Measurements from ENCODE around the gene RMRP. TPM values are rescaled to one million over a fixed set of nuclear protein-coding genes. Genes with fewer than 3 reads are reported as not detected.
"Not testable (repeated sequence)": the region's sequence is repeated elsewhere in the genome, so short reads cannot be mapped to it uniquely, and the experiment has no call there.

Gene RMRP
- polyA plus RNA-seq, 1 of the 3 experiments (the other 2 are of a cell fraction) = 64.9 TPM

DNA sequence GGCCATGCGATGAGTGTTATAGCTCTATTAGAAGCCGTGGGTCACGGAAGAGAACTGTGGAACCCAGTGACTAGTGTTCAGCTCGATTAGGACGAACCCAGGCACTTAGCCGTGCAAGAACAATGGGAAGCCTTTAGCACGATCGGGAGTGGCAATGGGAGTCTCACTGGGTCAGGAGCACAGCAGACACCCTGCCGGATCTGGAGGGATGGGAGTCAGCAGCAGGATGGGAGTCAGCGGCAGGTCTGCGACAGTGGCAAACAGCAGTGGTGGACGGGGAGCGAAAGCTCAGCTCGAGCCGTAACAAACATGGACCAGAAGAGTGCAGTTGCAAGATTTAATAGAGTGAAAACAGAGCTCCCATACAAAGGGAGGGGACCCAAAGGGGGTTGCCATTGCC, 17.4 kb downstream of the RMRP start:
- H3K9me2 ChIP-seq; H3F3A ChIP-seq (replicated peaks; ENCODE audit: insufficient read depth); H3K27ac ChIP-seq (ENCODE audit: low read depth in 2 of 2, low read length in 1 of 2); H3K36me3 ChIP-seq (replicated peaks in 1 of 2; ENCODE audit: control insufficient read depth in 1 of 2, insufficient read depth in 2 of 2, low read length in 1 of 2); H3K9ac ChIP-seq; H3K4me3 ChIP-seq (ENCODE audit: low read depth in 2 of 2, low read length in 1 of 2); POLR2A ChIA-PET; H3K4me2 ChIP-seq; DNase-seq; H3K4me1 ChIP-seq (ENCODE audit: control insufficient read depth in 1 of 2, insufficient read depth in 2 of 2, low read depth in 1 of 2, low read length in 1 of 2); H3K9me3 ChIP-seq; H2AFZ ChIP-seq (ENCODE audit: low read depth); H4K20me1 ChIP-seq (ENCODE audit: insufficient read depth); H3K79me2 ChIP-seq (ENCODE audit: insufficient read depth); H3K27me3 ChIP-seq (ENCODE audit: insufficient read depth): not testable (repeated sequence)
- 92% methylated on average over 15 of the region's 15 CpGs for WGBS (ENCODE audit: low lambda C conversion rate)
- CTCF ChIA-PET = interaction anchor here (1.5 kb wide), 1 partner anchor 29 kb away, joined by 5 read pairs; no protein-coding TSS in a partner anchor

DNA sequence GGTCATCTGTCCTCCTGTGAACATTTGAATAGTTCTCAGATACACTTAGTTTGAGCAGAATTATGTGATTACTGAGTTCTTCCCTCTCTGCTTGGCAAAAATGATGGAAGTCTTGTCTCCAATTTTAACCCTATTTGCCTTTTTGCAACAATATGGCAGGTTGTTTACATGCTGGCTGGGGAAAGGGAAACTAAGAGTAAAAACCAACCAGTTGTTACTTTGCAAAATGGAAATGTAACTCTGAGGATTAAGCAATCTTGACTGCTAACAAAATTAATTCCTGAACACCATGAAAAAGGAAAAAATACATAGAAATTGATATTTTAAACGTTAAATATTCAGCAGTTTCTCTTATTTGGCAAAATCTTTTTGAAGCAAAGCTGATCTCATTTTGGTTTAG, 18.2 kb downstream of the RMRP start:
- WGBS (ENCODE audit: low lambda C conversion rate) = 76% methylated on average over 1 of the region's 1 CpG
- H3K27ac ChIP-seq (ENCODE audit: low read depth in 2 of 2, low read length in 1 of 2) = no peak overlapping the region
- H3K4me3 ChIP-seq (ENCODE audit: low read depth in 2 of 2, low read length in 1 of 2) = no peak overlapping the region
- H2AFZ ChIP-seq (ENCODE audit: low read depth) = no peak overlapping the region
- H3K9me2 ChIP-seq = no peaks in the 10 kb centered on the region
- H3F3A ChIP-seq (replicated peaks; ENCODE audit: insufficient read depth) = no peaks in the 10 kb centered on the region
- H3K9me3 ChIP-seq = no peaks in the 10 kb centered on the region
- no peak for DNase-seq
- H3K36me3 ChIP-seq (replicated peaks in 1 of 2; ENCODE audit: control insufficient read depth in 1 of 2, insufficient read depth in 2 of 2, low read length in 1 of 2) = no peaks in the 10 kb centered on the region
- no peaks in the 10 kb centered on the region for H3K4me1 ChIP-seq (ENCODE audit: control insufficient read depth in 1 of 2, insufficient read depth in 2 of 2, low read depth in 1 of 2, low read length in 1 of 2)
- CTCF ChIA-PET = interaction anchor here (1.5 kb wide), 1 partner anchor 28 kb away, joined by 5 read pairs; no protein-coding TSS in a partner anchor
- no peak overlapping the region for H3K4me2 ChIP-seq
- TF ChIP-seq, protein P1, sequence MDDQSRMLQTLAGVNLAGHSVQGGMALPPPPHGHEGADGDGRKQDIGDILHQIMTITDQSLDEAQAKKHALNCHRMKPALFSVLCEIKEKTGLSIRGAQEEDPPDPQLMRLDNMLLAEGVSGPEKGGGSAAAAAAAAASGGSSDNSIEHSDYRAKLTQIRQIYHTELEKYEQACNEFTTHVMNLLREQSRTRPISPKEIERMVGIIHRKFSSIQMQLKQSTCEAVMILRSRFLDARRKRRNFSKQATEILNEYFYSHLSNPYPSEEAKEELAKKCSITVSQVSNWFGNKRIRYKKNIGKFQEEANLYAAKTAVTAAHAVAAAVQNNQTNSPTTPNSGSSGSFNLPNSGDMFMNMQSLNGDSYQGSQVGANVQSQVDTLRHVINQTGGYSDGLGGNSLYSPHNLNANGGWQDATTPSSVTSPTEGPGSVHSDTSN (IDR thresholded peaks at IDR 0.05) = no peak
- TF ChIP-seq, protein P2, sequence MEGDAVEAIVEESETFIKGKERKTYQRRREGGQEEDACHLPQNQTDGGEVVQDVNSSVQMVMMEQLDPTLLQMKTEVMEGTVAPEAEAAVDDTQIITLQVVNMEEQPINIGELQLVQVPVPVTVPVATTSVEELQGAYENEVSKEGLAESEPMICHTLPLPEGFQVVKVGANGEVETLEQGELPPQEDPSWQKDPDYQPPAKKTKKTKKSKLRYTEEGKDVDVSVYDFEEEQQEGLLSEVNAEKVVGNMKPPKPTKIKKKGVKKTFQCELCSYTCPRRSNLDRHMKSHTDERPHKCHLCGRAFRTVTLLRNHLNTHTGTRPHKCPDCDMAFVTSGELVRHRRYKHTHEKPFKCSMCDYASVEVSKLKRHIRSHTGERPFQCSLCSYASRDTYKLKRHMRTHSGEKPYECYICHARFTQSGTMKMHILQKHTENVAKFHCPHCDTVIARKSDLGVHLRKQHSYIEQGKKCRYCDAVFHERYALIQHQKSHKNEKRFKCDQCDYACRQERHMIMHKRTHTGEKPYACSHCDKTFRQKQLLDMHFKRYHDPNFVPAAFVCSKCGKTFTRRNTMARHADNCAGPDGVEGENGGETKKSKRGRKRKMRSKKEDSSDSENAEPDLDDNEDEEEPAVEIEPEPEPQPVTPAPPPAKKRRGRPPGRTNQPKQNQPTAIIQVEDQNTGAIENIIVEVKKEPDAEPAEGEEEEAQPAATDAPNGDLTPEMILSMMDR (IDR thresholded peaks at IDR 0.05) = no peak
- TF ChIP-seq EZH2phosphoT487 (IDR thresholded peaks at IDR 0.05; ENCODE audit: borderline replicate concordance, low read depth) = no peak
- TF ChIP-seq, protein P3, sequence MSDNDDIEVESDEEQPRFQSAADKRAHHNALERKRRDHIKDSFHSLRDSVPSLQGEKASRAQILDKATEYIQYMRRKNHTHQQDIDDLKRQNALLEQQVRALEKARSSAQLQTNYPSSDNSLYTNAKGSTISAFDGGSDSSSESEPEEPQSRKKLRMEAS (IDR thresholded peaks at IDR 0.05; ENCODE audit: low read depth) = no peak
- TF ChIP-seq POLR2AphosphoS5 (IDR thresholded peaks at IDR 0.05; ENCODE audit: low read depth, low read length) = no peak
- TF ChIP-seq EP300 (IDR thresholded peaks at IDR 0.05; ENCODE audit: borderline replicate concordance in 1 of 2, low read depth in 1 of 2, low read length in 1 of 2) = no peak
- TF ChIP-seq RCOR1 (IDR thresholded peaks at IDR 0.05; ENCODE audit: low read length) = no peak
- no peak for TF ChIP-seq GABPA (IDR thresholded peaks at IDR 0.05; ENCODE audit: low read depth)
- no peak overlapping the region for H3K9ac ChIP-seq
- H3K79me2 ChIP-seq (ENCODE audit: insufficient read depth) = no peaks in the 10 kb centered on the region
- POLR2A ChIA-PET = no interaction called here
- no peaks in the 10 kb centered on the region for H4K20me1 ChIP-seq (ENCODE audit: insufficient read depth)
- no peaks in the 10 kb centered on the region for H3K27me3 ChIP-seq (ENCODE audit: insufficient read depth)

DNA sequence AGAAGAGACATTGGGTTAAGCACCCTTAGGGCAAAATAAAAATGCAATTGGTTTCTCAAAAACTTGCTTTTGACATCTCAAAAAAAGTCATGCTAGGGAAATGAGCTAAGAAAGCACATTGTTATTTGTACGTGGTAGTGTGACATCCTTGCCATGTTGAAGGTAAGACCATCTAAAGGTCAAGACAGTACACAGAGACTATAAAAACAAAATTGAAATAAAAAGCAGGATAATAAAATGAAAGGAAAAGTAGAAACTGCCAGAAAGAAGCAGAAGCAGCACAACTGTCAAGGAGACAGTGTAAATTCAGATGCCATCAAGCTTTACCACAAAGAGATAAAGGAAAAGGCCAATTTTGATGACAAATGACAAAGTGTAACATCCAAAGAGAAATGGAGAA, 18.6 kb downstream of the RMRP start:
- H2AFZ ChIP-seq (ENCODE audit: low read depth); POLR2A ChIA-PET; H3K9me3 ChIP-seq; H3K4me1 ChIP-seq (ENCODE audit: control insufficient read depth in 1 of 2, insufficient read depth in 2 of 2, low read depth in 1 of 2, low read length in 1 of 2); H3K27me3 ChIP-seq (ENCODE audit: insufficient read depth); H3K4me3 ChIP-seq (ENCODE audit: low read depth in 2 of 2, low read length in 1 of 2); H3K79me2 ChIP-seq (ENCODE audit: insufficient read depth); H3K9ac ChIP-seq; H3K36me3 ChIP-seq (replicated peaks in 1 of 2; ENCODE audit: control insufficient read depth in 1 of 2, insufficient read depth in 2 of 2, low read length in 1 of 2); H3K4me2 ChIP-seq; H4K20me1 ChIP-seq (ENCODE audit: insufficient read depth); H3K27ac ChIP-seq (ENCODE audit: low read depth in 2 of 2, low read length in 1 of 2); H3K9me2 ChIP-seq; DNase-seq; H3F3A ChIP-seq (replicated peaks; ENCODE audit: insufficient read depth): not testable (repeated sequence)
- CTCF ChIA-PET = interaction anchor here (1.5 kb wide), 1 partner anchor 28 kb away, joined by 5 read pairs; no protein-coding TSS in a partner anchor
- 100% methylated on average over 1 of the region's 1 CpG for WGBS (ENCODE audit: low lambda C conversion rate)

DNA sequence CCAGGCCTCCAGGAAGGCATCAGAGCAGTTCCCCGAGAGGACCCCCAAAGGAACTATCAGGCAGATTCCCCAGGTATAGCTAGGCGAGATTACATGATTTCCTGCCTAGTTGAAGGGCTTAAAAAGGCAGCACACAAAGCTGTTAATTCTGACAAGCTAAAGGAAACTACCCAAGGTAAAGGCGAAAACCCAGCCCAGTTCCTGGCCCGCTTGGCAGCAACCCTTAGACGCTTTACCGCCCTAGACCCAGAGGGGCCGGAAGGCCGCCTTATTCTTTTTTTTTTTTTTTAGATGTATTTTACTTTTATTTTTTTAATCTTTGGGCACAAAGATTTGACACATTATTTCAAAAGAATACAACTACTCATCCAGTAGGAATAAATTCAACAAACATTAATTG, 19.1 kb downstream of the RMRP start:
- H3K4me2 ChIP-seq; DNase-seq; H3K9me3 ChIP-seq; CTCF ChIA-PET; H3K9ac ChIP-seq; H3K4me3 ChIP-seq (ENCODE audit: low read depth in 2 of 2, low read length in 1 of 2); H2AFZ ChIP-seq (ENCODE audit: low read depth); H3K27me3 ChIP-seq (ENCODE audit: insufficient read depth); H4K20me1 ChIP-seq (ENCODE audit: insufficient read depth); POLR2A ChIA-PET; H3K9me2 ChIP-seq; H3F3A ChIP-seq (replicated peaks; ENCODE audit: insufficient read depth); H3K36me3 ChIP-seq (replicated peaks in 1 of 2; ENCODE audit: control insufficient read depth in 1 of 2, insufficient read depth in 2 of 2, low read length in 1 of 2); H3K79me2 ChIP-seq (ENCODE audit: insufficient read depth); H3K27ac ChIP-seq (ENCODE audit: low read depth in 2 of 2, low read length in 1 of 2); H3K4me1 ChIP-seq (ENCODE audit: control insufficient read depth in 1 of 2, insufficient read depth in 2 of 2, low read depth in 1 of 2, low read length in 1 of 2): not testable (repeated sequence)
- 86% methylated on average over 6 of the region's 8 CpGs for WGBS (ENCODE audit: low lambda C conversion rate)

DNA sequence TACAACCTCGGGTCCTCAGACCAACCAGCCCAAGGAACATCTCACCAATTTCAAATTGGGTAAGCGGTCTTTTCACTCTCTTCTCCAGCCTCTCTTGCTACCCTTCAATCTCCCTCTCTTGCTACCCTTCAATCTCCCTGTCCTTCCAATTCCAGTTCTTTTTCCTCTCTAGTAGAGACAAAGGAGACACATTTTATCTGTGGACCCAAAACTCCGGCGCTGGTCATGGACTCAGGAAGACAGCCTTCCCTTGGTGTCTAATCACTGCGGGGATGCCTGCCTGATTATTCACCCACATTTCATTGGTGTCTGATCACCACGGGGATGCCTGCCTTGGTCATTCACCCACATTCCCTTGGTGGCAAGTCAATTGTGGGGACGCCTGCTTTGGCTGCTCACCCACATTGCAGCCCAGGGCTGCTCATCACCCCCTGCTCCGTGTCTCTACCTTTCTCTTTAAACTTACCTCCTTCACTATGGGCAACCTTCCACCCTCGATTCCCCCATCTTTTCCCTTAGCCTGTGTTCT, 20.3 kb downstream of the RMRP start:
- H3K79me2 ChIP-seq (ENCODE audit: insufficient read depth); H3K36me3 ChIP-seq (replicated peaks in 1 of 2; ENCODE audit: control insufficient read depth in 1 of 2, insufficient read depth in 2 of 2, low read length in 1 of 2); H3K4me1 ChIP-seq (ENCODE audit: control insufficient read depth in 1 of 2, insufficient read depth in 2 of 2, low read depth in 1 of 2, low read length in 1 of 2); H3K9ac ChIP-seq; H3K27ac ChIP-seq (ENCODE audit: low read depth in 2 of 2, low read length in 1 of 2); H3K9me2 ChIP-seq; H3K4me2 ChIP-seq; H3K4me3 ChIP-seq (ENCODE audit: low read depth in 2 of 2, low read length in 1 of 2); H3K9me3 ChIP-seq; H3F3A ChIP-seq (replicated peaks; ENCODE audit: insufficient read depth); H2AFZ ChIP-seq (ENCODE audit: low read depth); H3K27me3 ChIP-seq (ENCODE audit: insufficient read depth); DNase-seq; H4K20me1 ChIP-seq (ENCODE audit: insufficient read depth); POLR2A ChIA-PET; CTCF ChIA-PET: not testable (repeated sequence)
- 63% methylated on average over 9 of the region's 9 CpGs for WGBS (ENCODE audit: low lambda C conversion rate)
